T-helper 1 cell treated with Interleukin-12 subunit alpha and Interleukin-12 subunit beta and Interleukin-4 antibody, amounts not matched to agents 30 ng/mL and 1 ng/mL, for 36 hours (primary cell): ENCODE data around the gene ADGRV1. TPM values are rescaled to one million over a fixed set of nuclear protein-coding genes. Genes with fewer than 3 reads are reported as not detected.
"Not testable (repeated sequence)": the region's sequence is repeated elsewhere in the genome, so short reads cannot be mapped to it uniquely, and the experiment has no call there.

ENCODE experiments used
- intact Hi-C: fragments of 100-400 bp; cut with micrococcal nuclease; formaldehyde crosslinking; loops from one replicate; pipeline ENCODE4 v1.15.1; 2024
- total RNA-seq: library from RNA; stranded (reverse); gene quantifications from 2 replicates; pipeline ENCODE4 v1.2.3, GENCODE V29; 2022

Gene ADGRV1
- total RNA-seq, 1 donor from 2014 or later: 0.05 TPM

DNA sequence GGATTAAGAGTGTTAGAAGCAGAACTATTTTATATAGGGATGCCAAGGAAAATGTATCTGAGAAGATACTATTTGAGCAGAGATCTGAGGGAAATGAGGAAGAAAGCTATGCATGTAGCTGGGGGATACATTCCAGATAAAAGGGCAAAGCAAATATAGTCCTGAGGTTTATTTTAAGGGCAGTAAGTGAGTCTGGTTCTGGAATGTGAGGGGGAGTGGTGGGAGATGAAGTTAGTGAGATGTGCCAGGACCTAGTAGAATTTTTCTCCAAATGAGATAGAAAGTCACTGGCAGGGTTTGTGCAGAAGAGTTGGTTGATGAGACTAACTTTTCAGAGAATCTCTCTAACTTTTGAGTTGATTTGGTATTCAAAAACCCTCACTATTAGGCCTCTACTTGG, 374.7 kb downstream of the ADGRV1 start:
- intact Hi-C loops: loop anchor here (2.0 kb wide), 1 partner anchor 294 kb away; no protein-coding TSS in a partner anchor

GRCh38 chr5:90934091-90934719, 375.6 kb downstream of the ADGRV1 start:
- intact Hi-C loops: no loop called here

DNA sequence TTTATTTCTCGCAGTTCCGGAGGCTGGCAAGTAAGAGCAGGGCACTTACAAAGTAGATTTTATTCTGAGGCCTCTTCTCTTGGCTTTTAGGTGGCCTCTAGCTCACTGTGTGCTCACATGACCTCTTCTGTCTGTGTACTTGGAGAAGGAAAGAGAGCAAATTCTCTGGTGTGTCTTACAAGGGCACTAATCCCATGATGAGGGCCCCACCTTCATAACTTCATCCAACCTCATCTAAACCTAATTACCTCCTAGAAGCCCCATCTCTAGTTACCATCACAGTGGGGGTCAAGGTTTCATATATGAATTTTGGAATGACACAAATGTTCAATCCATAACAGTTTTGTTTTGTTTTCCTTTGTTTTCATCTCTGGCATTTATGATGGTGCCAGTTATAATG, 376.1 kb downstream of the ADGRV1 start:
- intact Hi-C loops: no loop called here

DNA sequence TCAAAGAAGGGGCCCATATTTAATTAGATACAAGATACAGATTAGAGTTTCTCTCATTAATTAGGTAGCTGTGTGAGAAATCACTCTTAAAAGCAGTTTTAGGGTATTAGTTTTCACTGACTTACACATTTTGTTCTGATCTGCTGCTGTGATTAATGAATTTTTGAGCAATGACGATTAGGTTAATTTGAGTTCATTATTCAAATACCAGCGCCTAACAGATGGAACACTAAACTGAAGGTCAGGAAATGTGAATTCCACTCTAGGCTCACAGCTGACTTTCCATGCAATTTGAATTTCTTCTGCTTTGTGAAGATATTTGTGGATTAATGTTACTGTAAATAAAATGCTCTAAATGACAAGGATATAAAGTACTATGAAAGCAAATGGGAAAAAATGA, 380.6 kb downstream of the ADGRV1 start:
- intact Hi-C loops: no loop called here

- intact Hi-C loops: loop anchor here (1.0 to 5.0 kb wide), 3 partner anchors 222 to 440 kb away; no protein-coding TSS in a partner anchor
Observed at GRCh38 chr5:90940227-90940995, 381.8 kb downstream of the ADGRV1 start.

GRCh38 chr5:90941002-90941720, 382.6 kb downstream of the ADGRV1 start:
- intact Hi-C loops: loop anchor here (5.0 kb wide), 1 partner anchor 371 kb away; no protein-coding TSS in a partner anchor

- intact Hi-C loops: loop anchor here (5.0 kb wide), 1 partner anchor 368 kb away; no protein-coding TSS in a partner anchor
Observed at GRCh38 chr5:90944116-90944515, 385.5 kb downstream of the ADGRV1 start.

GRCh38 chr5:90947667-90948066, 389.1 kb downstream of the ADGRV1 start:
- intact Hi-C loops: no loop called here

DNA sequence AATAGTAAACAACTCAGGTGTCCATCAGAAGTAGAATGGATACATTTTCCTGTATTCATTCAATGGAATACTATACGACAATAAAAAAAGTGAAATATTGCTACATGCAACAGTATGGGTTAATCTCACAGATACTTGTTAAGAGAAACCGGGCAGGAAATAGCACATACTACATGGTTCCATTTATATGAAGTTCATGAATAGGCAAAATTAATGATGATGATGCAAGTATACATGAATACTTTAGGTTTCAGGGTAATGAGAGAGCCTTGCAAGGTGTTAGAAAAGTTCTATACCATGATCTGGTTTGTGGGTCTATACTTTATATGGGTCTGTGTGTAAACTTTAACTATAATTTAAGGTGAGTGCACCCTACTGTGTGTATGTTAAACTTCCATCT, 390.4 kb downstream of the ADGRV1 start:
- intact Hi-C loops: no loop called here

GRCh38 chr5:90949469-90950358, 391.1 kb downstream of the ADGRV1 start:
- intact Hi-C loops: no loop called here

- intact Hi-C loops: no loop called here
Observed at GRCh38 chr5:90955001-90955635, 396.5 kb downstream of the ADGRV1 start.

GRCh38 chr5:90956511-90957097, 398.0 kb downstream of the ADGRV1 start:
- intact Hi-C loops: no loop called here

GRCh38 chr5:90957906-90958305, 399.3 kb downstream of the ADGRV1 start:
- intact Hi-C loops: no loop called here

GRCh38 chr5:90959262-90959661, 400.7 kb downstream of the ADGRV1 start:
- intact Hi-C loops: no loop called here

- intact Hi-C loops: no loop called here
Observed at GRCh38 chr5:90962481-90962880, 403.9 kb downstream of the ADGRV1 start.

DNA sequence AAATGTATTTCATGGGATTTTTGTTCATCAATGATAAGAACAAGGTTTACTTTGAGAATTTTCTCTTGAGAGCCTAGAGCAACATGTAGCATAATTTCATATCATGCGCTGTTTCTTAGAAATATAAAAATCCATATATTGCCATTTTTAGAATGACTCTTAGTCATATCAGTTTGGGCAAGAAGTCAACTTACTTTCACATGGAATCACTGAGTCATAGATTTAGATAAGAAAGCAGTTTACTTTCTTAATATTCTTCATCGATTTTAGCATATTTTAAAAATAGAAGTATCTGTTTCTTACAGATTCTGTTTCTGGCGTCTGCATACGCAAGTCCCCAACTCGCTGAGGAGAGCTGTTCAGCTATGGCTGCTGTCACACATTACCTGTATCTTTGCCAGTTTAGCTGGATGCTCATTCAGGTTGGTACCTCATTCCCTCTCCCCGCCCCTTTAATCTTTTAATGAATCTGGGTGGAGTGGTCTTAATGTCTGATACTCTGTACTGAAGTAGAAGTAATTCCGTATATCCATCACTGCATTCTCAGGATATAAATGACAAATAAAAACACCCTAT, 406.6 kb downstream of the ADGRV1 start:
- intact Hi-C loops: no loop called here

DNA sequence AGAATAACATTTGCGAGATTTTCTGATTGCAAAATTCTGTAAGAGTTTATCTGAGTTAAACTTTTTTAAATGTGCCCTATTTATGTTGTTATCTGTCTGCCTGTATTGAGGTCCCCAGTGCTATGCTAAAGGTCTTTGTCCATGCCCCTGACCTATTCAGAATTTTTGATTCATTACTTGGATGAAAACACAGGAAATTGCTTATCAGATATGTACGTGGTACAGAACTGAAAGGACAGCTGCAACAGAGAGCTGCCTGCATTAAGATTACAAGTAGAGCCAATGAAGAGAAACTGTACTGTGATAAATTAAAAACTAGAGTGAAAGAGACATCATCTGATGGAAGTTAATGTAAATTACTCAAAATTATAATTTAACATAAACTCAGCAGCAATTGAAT, 408.8 kb downstream of the ADGRV1 start:
- intact Hi-C loops: no loop called here

GRCh38 chr5:90967851-90968250, 409.3 kb downstream of the ADGRV1 start:
- intact Hi-C loops: no loop called here

GRCh38 chr5:90968319-90968718, 409.7 kb downstream of the ADGRV1 start:
- intact Hi-C loops: no loop called here

- intact Hi-C loops: not testable (repeated sequence)
Observed at GRCh38 chr5:90969945-90970344, 411.3 kb downstream of the ADGRV1 start.
